DND-41 (cell line): Measurements from ENCODE around the gene F7.

Experiments used
- ATAC-seq: fragments of 200-7000 bp; cut with Tn5 transposase; 3 replicates; pipeline ENCODE4 v1.9.1; 2021; ENCODE audit warnings: low read depth; ENCODE audit not compliant: insufficient read depth
- DNase-seq: peaks from one replicate; pipeline ENCODE4 v3.0.0-alpha.2; 2020
- H2AFZ ChIP-seq: 2 replicates; pipeline ENCODE4 v1.6.0; 2012; ENCODE audit warnings: low read depth, low read length
- H3K27ac ChIP-seq: 2 replicates; pipeline ENCODE4 v1.5.1; 2012; ENCODE audit warnings: low read length, inconsistent platforms
- H3K27me3 ChIP-seq: fragments of 200-600 bp; sonication (generic); 2 replicates; pipeline ENCODE4 v1.6.0; 2012; ENCODE audit warnings: low read length, mild to moderate bottlenecking, inconsistent platforms; ENCODE audit not compliant: insufficient read depth, poor library complexity
- H3K36me3 ChIP-seq: 2 replicates; pipeline ENCODE4 v1.5.1; 2012; ENCODE audit warnings: low read length, inconsistent platforms; ENCODE audit not compliant: insufficient read depth
- H3K4me1 ChIP-seq: 2 replicates; pipeline ENCODE4 v1.5.1; 2012; ENCODE audit warnings: mild to moderate bottlenecking, low read length; ENCODE audit not compliant: insufficient read depth
- H3K4me2 ChIP-seq: 2 replicates; pipeline ENCODE4 v1.6.0; 2012; ENCODE audit warnings: mild to moderate bottlenecking, moderate library complexity, low read length, inconsistent platforms; ENCODE audit not compliant: insufficient read depth
- H3K4me3 ChIP-seq, 2 experiments: fragments of 200-600 bp in 1 of 2; shearing (Covaris generic) in 1 of 2; 2 replicates each; pipeline ENCODE4 v1.5.1; 2012 to 2016; ENCODE audit warnings: inconsistent platforms in 2 of 2, low read length in 2 of 2, mild to moderate bottlenecking in 2 of 2, low read depth in 1 of 2, moderate library complexity in 1 of 2
- H3K79me2 ChIP-seq: 2 replicates; pipeline ENCODE4 v1.6.0; 2012; ENCODE audit warnings: low read length, inconsistent platforms; ENCODE audit not compliant: insufficient read depth
- H3K9ac ChIP-seq: 2 replicates; pipeline ENCODE4 v1.6.0; 2012; ENCODE audit warnings: low read depth, mild to moderate bottlenecking, inconsistent platforms, low read length, moderate library complexity
- H3K9me3 ChIP-seq: 2 replicates; pipeline ENCODE4 v1.5.1; 2012; ENCODE audit warnings: low read length, moderate library complexity, mild to moderate bottlenecking, inconsistent platforms; ENCODE audit not compliant: insufficient read depth, severe bottlenecking
- H4K20me1 ChIP-seq: 2 replicates; pipeline ENCODE4 v1.6.0; 2012; ENCODE audit warnings: low read length; ENCODE audit not compliant: insufficient read depth
- CTCF ChIP-seq: IDR thresholded peaks from 2 replicates; pipeline ENCODE4 v1.5.1; 2012; ENCODE audit warnings: borderline replicate concordance, low read length, moderate library complexity, mild to moderate bottlenecking; ENCODE audit not compliant: poor library complexity, severe bottlenecking; ENCODE audit errors: extremely low read depth
- EZH2 ChIP-seq: IDR thresholded peaks from 3 replicates; pipeline ENCODE4 v1.6.1; 2012; ENCODE audit warnings: borderline replicate concordance, low read depth, mild to moderate bottlenecking, moderate library complexity, low read length, inconsistent platforms; ENCODE audit not compliant: severe bottlenecking

The F7 gene

DNA sequence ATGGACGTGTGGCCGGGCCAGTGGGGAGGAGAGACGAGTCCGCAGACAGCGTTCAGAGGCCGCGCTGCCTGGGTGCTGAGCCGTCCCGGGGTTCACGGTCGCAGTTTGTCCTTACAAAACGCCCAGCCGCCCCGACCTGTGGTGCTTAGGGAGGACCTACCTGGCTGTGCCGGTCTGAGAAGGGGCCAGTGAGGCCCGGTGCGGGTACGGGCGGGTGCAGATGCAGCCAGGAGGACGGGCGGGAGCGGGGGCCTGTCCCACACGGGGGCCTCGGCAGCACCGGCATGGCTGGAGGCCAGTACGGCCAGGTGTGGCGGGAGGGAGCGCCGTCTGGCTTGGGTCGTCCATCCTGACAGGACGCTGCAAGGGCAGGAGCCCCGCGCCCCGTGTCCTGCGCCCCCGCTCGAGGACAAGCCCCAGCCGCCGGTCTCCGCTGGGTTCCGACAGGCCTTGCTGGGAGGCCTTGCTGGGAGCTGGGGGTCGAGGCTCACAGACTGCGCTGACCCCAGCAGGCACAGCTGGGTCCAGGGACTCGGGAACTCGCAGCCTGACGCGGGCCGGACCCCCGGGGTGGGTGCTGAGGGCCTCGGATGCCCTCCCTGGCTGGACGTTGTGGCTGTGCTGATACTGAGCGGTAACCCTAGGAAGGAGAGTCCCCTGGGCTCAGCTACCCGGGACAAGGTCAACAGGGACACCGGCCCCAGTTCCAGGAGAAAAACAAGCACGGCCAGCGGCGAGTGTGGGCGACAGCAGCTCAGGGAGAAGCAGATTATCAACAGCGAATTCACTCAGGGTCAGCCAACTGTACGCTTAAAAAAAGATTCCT lies 47.6 kb downstream of the F7 start:
- peaks cover 23% of the 10 kb centered on the region for H3K4me1 ChIP-seq
- peak overlapping the region; percentile 48 for H3K27ac ChIP-seq
- H2AFZ ChIP-seq: peak overlapping the region; percentile 93

GRCh38 chr13:113153810-113154748 lies 48.5 kb downstream of the F7 start:
- peak overlapping the region; percentile 65 for H3K27ac ChIP-seq
- peak; percentile 82 for ATAC-seq
- H2AFZ ChIP-seq: peak overlapping the region; percentile 93

More for the DNA sequence above, 47.6 kb downstream of the F7 start:
- TF ChIP-seq EZH2: no peak
- TF ChIP-seq CTCF: no peak
- Histone ChIP-seq H3K9ac (peak overlapping the region; percentile 50), H3K4me2 (peak overlapping the region; percentile 85), H3K36me3 (no peaks in the 10 kb centered on the region), H3K27me3 (no peaks in the 10 kb centered on the region), H3K4me3 (peak overlapping the region in 1 of 2 experiments; percentile 53; a peak in 2 of 4 replicates), H3K79me2 (no peaks in the 10 kb centered on the region), H4K20me1 (no peaks in the 10 kb centered on the region; the same call in 1 of the 2 replicates), H3K9me3 (no peaks in the 10 kb centered on the region)
- DNase-seq: peak; percentile 9
- ATAC-seq: peak; percentile 41

GRCh38 chr13:113155201-113155600 lies 49.6 kb downstream of the F7 start:
- no peak for TF ChIP-seq CTCF
- no peak for TF ChIP-seq EZH2
- Histone ChIP-seq H3K4me2 (no peak overlapping the region), H3K4me3 (no peak overlapping the region), H3K9me3 (no peaks in the 10 kb centered on the region), H3K27ac (no peak overlapping the region), H3K9ac (peak overlapping the region; percentile 52; the same call in 1 of the 2 replicates), H4K20me1 (no peaks in the 10 kb centered on the region), H3K27me3 (no peaks in the 10 kb centered on the region), H3K4me1 (peaks cover 23% of the 10 kb centered on the region), H3K79me2 (no peaks in the 10 kb centered on the region), H3K36me3 (no peaks in the 10 kb centered on the region), H2AFZ (peak overlapping the region; percentile 51; the same call in 1 of the 2 replicates)
- DNase-seq (no peak), ATAC-seq (no peak)

More at GRCh38 chr13:113153810-113154748, 48.5 kb downstream of the F7 start:
- no peaks in the 10 kb centered on the region for H3K27me3 ChIP-seq
- H3K79me2 ChIP-seq: no peaks in the 10 kb centered on the region
- H3K4me2 ChIP-seq: peak overlapping the region; percentile 89
- H3K9me3 ChIP-seq: no peaks in the 10 kb centered on the region
- peak; percentile 74 for DNase-seq
- TF ChIP-seq CTCF (no peak), EZH2 (no peak)
- H3K4me1 ChIP-seq: peaks cover 23% of the 10 kb centered on the region
- H3K4me3 ChIP-seq: peak overlapping the region; percentile 20 to 61; a peak in 3 of 4 replicates
- H3K36me3 ChIP-seq: no peaks in the 10 kb centered on the region
- H4K20me1 ChIP-seq: no peaks in the 10 kb centered on the region; the same call in 1 of the 2 replicates
- H3K9ac ChIP-seq: peak overlapping the region; percentile 52
